IMR-90 (cell line): ENCODE measurements around the gene PTPRN2. TPM values are rescaled to one million over a fixed set of nuclear protein-coding genes. Genes with fewer than 3 reads are reported as not detected.

Experiments
- ATAC-seq: fragments of 200-7000 bp; cut with Tn5 transposase; 2 replicates; pipeline ENCODE4 v1.9.1; 2020; ENCODE audit warnings: low read depth, mild to moderate bottlenecking, moderate library complexity
- BruUV-seq: library from RNA; stranded (reverse); fragments of 400-500 nt; replicated peaks from 2 replicates; lab custom pipeline; 2021; lab: Mats Ljungman, UMichigan
- CTCF ChIA-PET: fragments of 300-600 bp; formaldehyde crosslinking; extraction: SDS; loops from one replicate; lab custom pipeline; 2021; ENCODE audit warnings: antibody characterized with exemption; lab: Yijun Ruan, JAX
- POLR2A ChIA-PET: fragments of 300-600 bp; sonication (Branson Sonifier 250); formaldehyde crosslinking; loops from one replicate; lab custom pipeline; 2022; ENCODE audit warnings: antibody characterized with exemption; ENCODE audit not compliant: unreplicated experiment; lab: Charles Lee
- DNase-seq: peaks from one replicate; pipeline ENCODE4 v3.0.0; 2013
- H2AFZ ChIP-seq: replicated peaks from 2 replicates; pipeline ENCODE3; 2013; ENCODE audit warnings: low read length, mild to moderate bottlenecking; ENCODE audit not compliant: poor library complexity
- H2AK5ac ChIP-seq: 2 replicates; pipeline ENCODE4 v1.6.1; 2013; ENCODE audit warnings: low read depth, low read length, inconsistent platforms
- H2AK9ac ChIP-seq: replicated peaks from 2 replicates; pipeline ENCODE3; 2013; ENCODE audit warnings: mild to moderate bottlenecking, low read depth, low read length, moderate library complexity; ENCODE audit not compliant: poor library complexity
- H2BK120ac ChIP-seq: 2 replicates; pipeline ENCODE4 v1.6.1; 2013; ENCODE audit warnings: low read depth, low read length, inconsistent platforms
- H2BK15ac ChIP-seq: 3 replicates; pipeline ENCODE4 v1.6.1; 2013; ENCODE audit warnings: low read depth, low read length, inconsistent platforms
- H2BK20ac ChIP-seq: 2 replicates; pipeline ENCODE4 v1.6.1; 2013; ENCODE audit warnings: low read depth, mild to moderate bottlenecking, inconsistent platforms, low read length, moderate library complexity
- H2BK5ac ChIP-seq: 2 replicates; pipeline ENCODE4 v1.6.1; 2013; ENCODE audit warnings: mild to moderate bottlenecking, low read depth, low read length, inconsistent platforms; ENCODE audit not compliant: poor library complexity, severe bottlenecking
- H3K14ac ChIP-seq: replicated peaks from 2 replicates; pipeline ENCODE4 v1.6.1; 2013; ENCODE audit warnings: low read depth, low read length, inconsistent platforms
- H3K18ac ChIP-seq: 2 replicates; pipeline ENCODE4 v1.6.1; 2013; ENCODE audit warnings: low read depth, low read length, control low read depth
- H3K23ac ChIP-seq: 2 replicates; pipeline ENCODE4 v1.6.1; 2013; ENCODE audit warnings: low read depth, low read length, inconsistent platforms
- H3K27ac ChIP-seq: 2 replicates; pipeline ENCODE4 v1.5.1; 2013; ENCODE audit warnings: mild to moderate bottlenecking, control low read depth, low read length; ENCODE audit not compliant: insufficient read depth
- H3K27me3 ChIP-seq: 2 replicates; pipeline ENCODE4 v1.6.1; 2013; ENCODE audit warnings: low read length; ENCODE audit not compliant: control insufficient read depth, insufficient read depth
- H3K36me3 ChIP-seq: 2 replicates; pipeline ENCODE4 v1.6.1; 2013; ENCODE audit warnings: low read length, mixed read lengths; ENCODE audit not compliant: control insufficient read depth, insufficient read depth
- H3K4ac ChIP-seq: 2 replicates; pipeline ENCODE4 v1.6.1; 2013; ENCODE audit warnings: low read depth, low read length, inconsistent platforms
- H3K4me1 ChIP-seq: 2 replicates; pipeline ENCODE4 v1.6.1; 2013; ENCODE audit warnings: low read length, mixed read lengths; ENCODE audit not compliant: control insufficient read depth, insufficient read depth
- H3K4me2 ChIP-seq: 2 replicates; pipeline ENCODE4 v1.6.1; 2013; ENCODE audit warnings: low read depth, mild to moderate bottlenecking, control low read depth, low read length, moderate library complexity
- H3K4me3 ChIP-seq: 2 replicates; pipeline ENCODE4 v1.5.1; 2013; ENCODE audit warnings: low read depth, mild to moderate bottlenecking, control low read depth, low read length, moderate library complexity; ENCODE audit not compliant: insufficient read depth
- H3K56ac ChIP-seq: 2 replicates; pipeline ENCODE4 v1.6.1; 2013; ENCODE audit warnings: low read length, inconsistent platforms; ENCODE audit not compliant: insufficient read depth; ENCODE audit errors: extremely low read depth
- H3K79me1 ChIP-seq, 2 experiments: 2 replicates each; pipeline ENCODE4 v1.6.1; 2013; ENCODE audit warnings: low read length in 2 of 2, inconsistent platforms in 1 of 2, low read depth in 1 of 2
- H3K9ac ChIP-seq: 2 replicates; pipeline ENCODE4 v1.6.1; 2013; ENCODE audit warnings: low read depth, low read length, control low read depth
- H3K9me1 ChIP-seq: 2 replicates; pipeline ENCODE4 v1.6.1; 2013; ENCODE audit warnings: low read length, inconsistent platforms; ENCODE audit not compliant: insufficient read depth
- H3K9me3 ChIP-seq: 2 replicates; pipeline ENCODE4 v1.6.1; 2013; ENCODE audit warnings: low read length; ENCODE audit not compliant: control insufficient read depth, insufficient read depth
- H4K20me1 ChIP-seq: 2 replicates; pipeline ENCODE4 v1.6.1; 2013; ENCODE audit warnings: low read length, inconsistent platforms; ENCODE audit not compliant: insufficient read depth
- H4K5ac ChIP-seq: 2 replicates; pipeline ENCODE4 v1.6.1; 2013; ENCODE audit warnings: mild to moderate bottlenecking, low read depth, low read length, control low read depth
- H4K8ac ChIP-seq, 2 experiments: 2 replicates each; pipeline ENCODE4 v1.6.1; 2013; ENCODE audit warnings: low read depth in 2 of 2, low read length in 2 of 2, control low read depth in 1 of 2, inconsistent platforms in 1 of 2
- H4K91ac ChIP-seq: 2 replicates; pipeline ENCODE4 v1.6.1; 2013; ENCODE audit warnings: low read depth, low read length, inconsistent platforms; ENCODE audit not compliant: insufficient read depth
- CEBPB ChIP-seq: IDR thresholded peaks from 2 replicates; pipeline ENCODE4 v1.6.1; 2012; ENCODE audit warnings: low read depth, low read length, improper control_type of control experiment
- CHD1 ChIP-seq: IDR thresholded peaks from 2 replicates; pipeline ENCODE4 v1.6.1; 2012; ENCODE audit warnings: low read depth, low read length, improper control_type of control experiment
- FOS ChIP-seq: fragments of 150-350 bp; IDR thresholded peaks from 2 replicates; pipeline ENCODE4 v1.6.1; 2016; ENCODE audit warnings: low read depth, low read length
- MAFK ChIP-seq: IDR thresholded peaks from 2 replicates; pipeline ENCODE4 v1.6.1; 2012; ENCODE audit warnings: low read depth, low read length, improper control_type of control experiment
- NFE2L2 ChIP-seq: fragments of 150-350 bp; IDR thresholded peaks from 2 replicates; pipeline ENCODE4 v1.6.1; 2016; ENCODE audit warnings: low read depth, mild to moderate bottlenecking, low read length
- RAD21 ChIP-seq: IDR thresholded peaks from 2 replicates; pipeline ENCODE4 v1.6.1; 2012; ENCODE audit warnings: low read length, improper control_type of control experiment
- RFX5 ChIP-seq: IDR thresholded peaks from 2 replicates; pipeline ENCODE4 v1.8.0; 2012; ENCODE audit warnings: low read depth, mild to moderate bottlenecking, low read length, moderate library complexity
- SMC3 ChIP-seq: fragments of 150-350 bp; IDR thresholded peaks from 2 replicates; pipeline ENCODE4 v1.6.1; 2016; ENCODE audit warnings: low read depth, mild to moderate bottlenecking, antibody characterized with exemption, low read length, moderate library complexity
- WGBS, 2 experiments: methylation state at CpG; one replicate each; pipeline versions ENCODE4 v1.1.5 to v1.1.7; 2013; ENCODE audit warnings: missing lambda C conversion rate in 2 of 2; ENCODE audit not compliant: insufficient read length in 1 of 2; ENCODE audit errors: extremely low coverage in 2 of 2; 5-methylcytosine and 5-hydroxymethylcytosine counted together
- dilution Hi-C: fragments of 300-500 bp; cut with HindIII; formaldehyde crosslinking; loops from one replicate; pipeline ENCODE4 v1.14.3; 2018; ENCODE audit warnings: low sequenced_read_pairs; ENCODE audit not compliant: unreplicated experiment
- in situ Hi-C: fragments of 300-500 bp; cut with MboI; formaldehyde crosslinking; loops from 3 replicates; pipeline ENCODE4 v1.14.3; 2019; ENCODE audit warnings: low sequenced_read_pairs, inconsistent platforms, mixed read lengths
- intact Hi-C: fragments of 100-400 bp; cut with micrococcal nuclease; formaldehyde crosslinking; loops from 2 replicates; pipeline ENCODE4 v1.10.0; 2022
- polyA plus RNA-seq, 3 experiments: library from polyadenylated mRNA; depleted of rRNA; stranded (reverse); fragments of >200 nt; gene quantifications; 2 replicates each; pipeline ENCODE4 v1.2.3, GENCODE V29; 2012; ENCODE audit warnings: low replicate concordance in 1 of 3
- total RNA-seq: library from RNA; depleted of rRNA; stranded (reverse); fragments of >200 nt; gene quantifications from 2 replicates; pipeline ENCODE4 v1.2.3, GENCODE V29; 2012
- TF ChIP-seq, protein P1 (sequence below): fragments of 150-350 bp; IDR thresholded peaks from 2 replicates; pipeline ENCODE4 v1.6.1; 2016; ENCODE audit warnings: low read depth, mild to moderate bottlenecking, low read length, moderate library complexity, borderline replicate concordance

The PTPRN2 gene
- total and polyA plus RNA-seq, 2 of the 4 experiments (the other 2 are of a cell fraction) = 0.03 TPM; not detected in 1

DNA sequence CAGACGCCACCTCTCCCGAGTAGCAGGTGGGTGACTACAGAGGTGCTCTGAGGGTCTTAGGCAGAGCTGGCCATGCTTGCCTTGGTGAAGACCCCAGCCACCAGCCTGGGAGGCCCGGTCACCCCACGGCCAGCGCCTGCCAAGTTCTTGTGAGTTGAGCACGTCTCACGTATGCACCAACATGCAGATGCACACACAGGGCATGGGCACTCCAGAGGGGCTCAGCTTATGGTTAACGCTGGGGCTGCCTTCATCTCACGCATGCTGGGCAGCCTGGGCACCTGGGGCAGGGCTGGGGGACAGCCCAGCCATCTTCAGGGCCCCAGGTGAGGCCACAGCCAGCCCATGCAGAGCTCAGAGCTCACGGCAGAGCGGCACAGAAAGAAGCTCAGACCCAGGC, 41.0 kb downstream of the PTPRN2 start:
- no peak overlapping the region for H4K5ac ChIP-seq
- H3K79me1 ChIP-seq = no peaks in the 10 kb centered on the region
- H2BK20ac ChIP-seq = no peak overlapping the region
- no peaks in the 10 kb centered on the region for H3K36me3 ChIP-seq
- ATAC-seq (no peak), DNase-seq (no peak)
- H3K4me1 ChIP-seq = no peaks in the 10 kb centered on the region
- H2BK15ac ChIP-seq = no peak overlapping the region
- H4K8ac ChIP-seq = no peak overlapping the region
- dilution Hi-C loops = no loop called here
- H2AK5ac ChIP-seq = no peak overlapping the region
- H2BK5ac ChIP-seq = no peak overlapping the region
- no peak overlapping the region for H3K14ac ChIP-seq
- H3K27me3 ChIP-seq = no peaks in the 10 kb centered on the region
- H3K9ac ChIP-seq = no peak overlapping the region
- H3K56ac ChIP-seq = no peak overlapping the region
- TF ChIP-seq CEBPB = no peak
- no peak for TF ChIP-seq RAD21
- TF ChIP-seq, protein P1, sequence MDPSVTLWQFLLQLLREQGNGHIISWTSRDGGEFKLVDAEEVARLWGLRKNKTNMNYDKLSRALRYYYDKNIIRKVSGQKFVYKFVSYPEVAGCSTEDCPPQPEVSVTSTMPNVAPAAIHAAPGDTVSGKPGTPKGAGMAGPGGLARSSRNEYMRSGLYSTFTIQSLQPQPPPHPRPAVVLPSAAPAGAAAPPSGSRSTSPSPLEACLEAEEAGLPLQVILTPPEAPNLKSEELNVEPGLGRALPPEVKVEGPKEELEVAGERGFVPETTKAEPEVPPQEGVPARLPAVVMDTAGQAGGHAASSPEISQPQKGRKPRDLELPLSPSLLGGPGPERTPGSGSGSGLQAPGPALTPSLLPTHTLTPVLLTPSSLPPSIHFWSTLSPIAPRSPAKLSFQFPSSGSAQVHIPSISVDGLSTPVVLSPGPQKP = no peak
- TF ChIP-seq NFE2L2 = no peak
- TF ChIP-seq FOS = no peak
- no peak for TF ChIP-seq RFX5
- TF ChIP-seq MAFK = no peak
- TF ChIP-seq CHD1 = no peak
- TF ChIP-seq SMC3 = no peak
- no peaks in the 10 kb centered on the region for H3K9me1 ChIP-seq
- H3K18ac ChIP-seq = no peak overlapping the region
- no peak overlapping the region for H3K4ac ChIP-seq
- no peak overlapping the region for H2AK9ac ChIP-seq
- no TSS peak for BruUV-seq
- no peak overlapping the region for H2BK120ac ChIP-seq
- no peak overlapping the region for H2AFZ ChIP-seq
- H3K27ac ChIP-seq = no peak overlapping the region
- WGBS, 2 experiments = 68% methylated on average over 7 of the region's 11 CpGs; no CpG with 5 or more reads in 1 of the 2 experiments
- H3K4me3 ChIP-seq = no peak overlapping the region
- no peaks in the 10 kb centered on the region for H4K20me1 ChIP-seq
- CTCF ChIA-PET = no interaction called here
- POLR2A ChIA-PET = no interaction called here
- no peak overlapping the region for H3K4me2 ChIP-seq
- intact Hi-C loops = no loop called here
- H3K23ac ChIP-seq = no peak overlapping the region
- in situ Hi-C loops = no loop called here
- peaks cover 40% of the 10 kb centered on the region for H3K9me3 ChIP-seq
- no peak overlapping the region for H4K91ac ChIP-seq
